ENCODE data around the gene RBM10. TPM values are rescaled to one million over a fixed set of nuclear protein-coding genes. Genes with fewer than 3 reads are reported as not detected.

Gene RBM10
- polyA plus RNA-seq, 3 donors, result 46.4 to 67.0 (median 58.7) TPM

DNA sequence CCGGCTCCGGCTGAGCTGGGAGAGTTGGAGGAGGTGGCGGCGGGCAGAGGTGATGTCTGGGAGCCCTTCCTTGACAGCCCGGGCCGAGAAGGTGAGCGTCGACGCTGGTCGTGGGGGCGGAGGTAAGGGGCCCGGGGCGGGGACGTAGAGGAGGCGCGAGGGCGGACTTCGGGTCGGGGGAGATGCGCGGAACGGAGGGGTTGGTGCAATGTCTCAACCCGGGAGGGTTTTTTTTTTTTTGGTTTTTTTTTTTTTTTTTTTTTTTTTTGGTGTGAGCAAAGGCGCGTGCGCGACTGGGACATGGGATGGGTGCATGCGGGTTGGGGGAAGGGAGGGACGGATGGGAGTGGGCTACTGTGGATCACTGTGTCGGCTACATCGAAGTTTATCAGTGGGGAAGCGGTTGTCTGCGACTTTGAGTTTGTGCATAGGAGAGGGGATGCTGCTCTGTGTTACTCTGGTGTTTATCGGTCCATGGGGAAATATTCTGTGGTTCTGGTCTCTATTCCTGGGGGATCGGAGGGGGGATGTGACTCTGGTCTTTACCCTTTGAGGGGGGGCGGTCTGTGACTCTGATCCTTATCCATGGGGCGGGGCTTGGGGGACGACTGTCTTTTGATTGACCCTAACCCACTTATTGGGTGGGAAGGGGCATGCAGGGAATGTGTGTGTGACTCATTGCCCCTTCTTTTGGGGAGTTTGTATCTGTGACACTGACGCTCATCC, 537 bp downstream of the RBM10 start:
- DNase-seq (ENCODE audit: extremely low read depth in 1 of 11, low read depth in 9 of 11, low spot score in 4 of 11), result peak in 3 of 11 donors; percentile 2 to 7 (median 5)

- no peak for DNase-seq (ENCODE audit: extremely low read depth in 1 of 11, low read depth in 9 of 11, low spot score in 4 of 11)
Measured at GRCh38 chrX:47146121-47146935, 1.3 kb downstream of the RBM10 start.

DNA sequence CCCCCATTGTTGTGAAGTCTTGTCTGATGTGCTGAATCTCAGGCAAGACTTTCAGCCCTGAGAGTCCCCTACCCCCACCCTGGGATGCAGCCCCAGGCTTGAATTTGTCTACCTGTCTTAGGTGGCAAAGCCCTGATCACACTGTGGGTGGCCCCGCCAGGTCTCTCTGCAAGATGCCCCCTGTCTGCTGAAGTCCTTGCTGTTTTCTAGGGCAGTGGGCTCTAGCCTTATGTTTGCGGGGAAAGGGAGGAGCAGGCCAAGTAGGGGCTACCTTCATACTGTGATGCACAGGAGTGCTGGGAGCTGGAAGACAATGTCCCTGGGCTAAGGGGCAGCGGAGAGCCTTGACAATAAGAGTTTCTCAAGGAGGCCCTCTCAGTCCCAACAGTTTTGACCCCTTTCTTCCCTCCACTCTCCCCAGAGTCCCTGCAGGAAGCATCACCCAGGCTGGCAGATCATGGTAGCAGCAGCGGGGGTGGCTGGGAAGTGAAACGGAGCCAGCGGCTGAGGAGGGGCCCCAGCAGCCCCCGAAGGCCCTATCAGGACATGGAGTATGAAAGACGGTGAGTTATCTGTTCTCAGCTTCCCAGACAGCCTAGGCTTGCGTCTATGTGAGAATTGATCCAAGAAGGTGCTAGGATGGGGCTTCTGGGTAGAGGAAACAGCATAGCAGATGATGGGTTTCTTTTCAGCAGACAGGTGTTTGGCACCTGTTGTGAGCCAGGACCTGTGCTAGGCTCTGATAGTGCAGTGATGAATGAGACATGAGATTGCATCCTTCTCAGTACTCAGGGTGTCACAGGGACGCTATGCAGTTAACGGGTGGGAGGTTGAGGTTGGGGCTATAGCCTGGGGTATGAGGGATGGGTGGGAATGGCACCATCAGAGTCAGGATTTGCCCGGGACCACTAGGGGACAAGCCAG, 2.2 kb downstream of the RBM10 start:
- no peak for DNase-seq (ENCODE audit: extremely low read depth in 1 of 11, low read depth in 9 of 11, low spot score in 4 of 11)

DNA sequence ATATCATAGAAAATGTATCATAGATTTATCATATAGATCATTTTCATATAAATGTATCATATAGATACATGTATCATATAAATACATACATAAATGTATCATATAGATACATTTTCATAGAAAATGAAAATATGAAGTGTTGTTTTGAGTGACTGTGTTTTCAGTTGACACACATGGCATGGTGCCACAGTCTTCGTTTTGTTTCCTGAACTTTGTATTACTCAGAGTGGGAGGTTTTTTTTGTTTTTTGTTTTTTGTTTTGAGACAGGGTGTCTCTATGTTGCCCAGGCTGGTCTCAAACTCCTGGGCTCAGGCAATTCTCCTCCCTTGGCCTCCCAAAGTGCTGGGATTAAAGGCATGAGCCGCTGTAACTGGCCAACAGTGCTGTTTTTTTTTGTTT, 3.9 kb downstream of the RBM10 start:
- DNase-seq (ENCODE audit: extremely low read depth in 1 of 11, low read depth in 9 of 11, low spot score in 4 of 11), result no peak

DNA sequence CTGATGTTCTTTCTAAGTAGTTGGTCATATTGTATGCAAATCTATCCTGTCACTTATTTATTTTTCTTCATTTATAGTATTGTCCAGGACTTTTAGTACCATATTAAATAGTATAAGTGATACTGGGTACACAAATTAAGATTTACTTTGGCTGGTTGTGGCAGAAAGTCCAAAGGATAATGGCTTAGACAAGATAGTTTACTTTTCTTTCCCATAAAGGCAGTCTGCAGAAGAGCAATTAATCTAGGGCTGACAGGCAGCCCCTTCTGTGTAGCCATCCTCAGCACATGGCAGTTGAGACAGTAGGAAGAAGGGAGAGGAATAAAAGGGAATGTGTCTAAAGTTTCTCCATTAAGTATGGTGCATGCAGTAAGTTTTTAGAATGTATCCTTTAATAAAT, 6.4 kb downstream of the RBM10 start:
- no peak for DNase-seq (ENCODE audit: extremely low read depth in 1 of 11, low read depth in 9 of 11, low spot score in 4 of 11)

DNA sequence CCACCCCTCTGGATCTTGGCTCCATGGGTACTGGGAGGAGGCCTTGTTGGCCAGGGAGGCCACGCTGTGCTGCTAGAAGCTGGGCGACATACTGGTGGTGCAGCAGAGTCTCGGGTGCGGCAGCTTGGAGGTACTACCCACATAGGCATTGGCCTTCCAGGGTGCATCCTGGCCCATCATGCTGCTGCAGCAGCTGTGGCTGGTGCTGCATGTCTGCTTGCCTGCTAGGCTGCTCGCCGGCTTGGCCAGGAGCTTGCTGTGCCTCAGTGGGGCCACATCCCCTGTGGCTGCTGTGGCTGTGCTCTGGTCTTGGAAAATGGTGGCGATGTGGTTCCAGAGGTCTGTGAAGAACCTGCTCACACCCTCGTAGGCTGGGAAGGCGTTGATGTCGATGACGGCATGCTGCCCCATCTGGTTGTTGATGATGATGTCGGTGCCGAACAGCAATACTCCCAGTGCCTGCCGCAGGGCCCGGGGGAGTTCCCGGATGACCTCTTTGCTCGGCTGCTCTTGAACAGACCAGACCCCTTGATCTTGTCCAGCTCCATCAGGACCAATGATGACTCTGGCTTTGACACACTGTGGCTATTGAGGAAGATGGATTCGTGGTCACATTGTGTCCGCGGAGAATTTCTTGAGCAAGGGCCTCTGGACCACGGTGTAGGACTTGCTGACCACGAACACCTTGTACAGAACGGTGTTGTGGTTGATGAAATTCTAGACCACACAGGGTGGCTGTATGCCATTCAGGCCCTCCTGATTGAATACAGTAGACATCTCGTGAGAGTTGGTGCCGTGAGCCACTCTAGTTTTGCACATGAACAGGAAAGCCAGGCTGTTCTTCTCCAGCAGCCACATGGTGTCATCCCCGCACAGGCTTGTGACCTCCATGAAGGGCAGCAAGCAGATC, 11.8 kb downstream of the RBM10 start:
- DNase-seq (ENCODE audit: extremely low read depth in 1 of 11, low read depth in 9 of 11, low spot score in 4 of 11), result no peak

DNA sequence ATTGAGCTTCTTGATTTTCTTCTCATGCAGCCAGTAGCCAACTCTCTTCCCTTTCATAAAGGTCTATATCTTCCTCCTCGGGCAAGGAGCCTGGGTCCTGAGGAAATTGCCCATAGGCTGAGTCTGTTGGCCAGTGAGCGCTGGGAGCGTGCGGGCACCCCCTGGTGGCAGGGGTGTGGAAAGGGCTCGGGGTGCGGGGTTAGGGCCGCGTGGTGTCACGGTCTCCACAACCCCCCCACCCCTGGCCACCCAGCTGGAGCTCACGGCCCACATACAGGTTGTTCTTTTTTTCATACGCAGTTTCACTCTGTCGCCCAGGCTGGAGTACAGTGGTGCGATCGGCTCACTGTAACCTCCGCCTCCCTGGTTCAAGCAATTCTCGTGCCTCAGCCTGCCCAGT, 13.1 kb downstream of the RBM10 start:
- no peak for DNase-seq (ENCODE audit: extremely low read depth in 1 of 11, low read depth in 9 of 11, low spot score in 4 of 11)

DNA sequence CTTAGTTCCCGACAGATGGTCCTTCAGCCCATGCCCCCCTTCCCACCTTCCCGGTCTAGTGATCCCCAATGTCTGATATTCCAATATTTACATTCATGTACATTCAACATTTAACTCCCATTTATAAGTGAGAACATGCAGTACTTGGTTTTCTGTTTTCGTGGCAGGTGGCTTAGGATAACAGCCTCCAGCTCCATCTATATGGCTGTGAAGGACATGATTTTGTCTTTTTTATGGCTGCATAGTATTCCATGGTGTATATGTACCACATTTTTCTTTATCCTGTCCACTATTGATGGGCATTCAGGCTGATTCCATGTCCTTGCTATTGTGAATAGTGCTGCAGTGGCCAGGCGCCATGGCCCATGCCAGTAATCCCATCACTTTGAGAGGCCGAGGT, 13.8 kb downstream of the RBM10 start:
- no peak for DNase-seq (ENCODE audit: extremely low read depth in 1 of 11, low read depth in 9 of 11, low spot score in 4 of 11)

- no peak for DNase-seq (ENCODE audit: extremely low read depth in 1 of 11, low read depth in 9 of 11, low spot score in 4 of 11)
Measured at GRCh38 chrX:47160781-47161180, 15.8 kb downstream of the RBM10 start.

DNA sequence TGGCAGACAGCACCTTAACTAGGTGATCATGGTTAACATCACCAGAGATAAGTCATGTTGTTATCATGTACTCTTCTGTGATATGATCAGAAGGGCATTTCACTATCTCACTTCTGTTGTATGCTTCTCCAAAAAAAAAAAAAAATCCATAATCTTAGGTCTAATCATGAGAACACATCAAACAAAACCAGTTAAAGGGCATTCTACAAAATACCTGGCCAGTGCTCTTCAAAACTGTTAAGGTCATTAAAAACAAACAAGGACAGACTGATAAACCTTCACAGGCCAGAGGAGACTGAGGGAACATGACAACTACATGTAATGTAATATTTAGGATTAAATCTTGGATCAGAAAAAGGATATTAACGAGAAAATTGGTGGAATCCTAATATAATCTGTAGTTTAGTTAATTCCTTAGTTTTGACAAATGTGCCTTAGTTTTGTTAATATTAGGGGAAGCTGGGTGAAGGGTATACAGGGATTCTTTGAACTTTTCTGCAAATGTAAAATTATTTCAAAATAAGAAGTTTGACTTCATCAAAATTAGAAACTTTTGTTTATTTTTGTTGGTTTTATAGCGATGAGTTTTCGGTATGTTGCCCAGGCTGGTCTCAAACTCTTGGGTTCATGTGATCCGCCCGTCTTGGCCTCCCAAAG, 18.0 kb downstream of the RBM10 start:
- no peak for DNase-seq (ENCODE audit: extremely low read depth in 1 of 11, low read depth in 9 of 11, low spot score in 4 of 11)

DNA sequence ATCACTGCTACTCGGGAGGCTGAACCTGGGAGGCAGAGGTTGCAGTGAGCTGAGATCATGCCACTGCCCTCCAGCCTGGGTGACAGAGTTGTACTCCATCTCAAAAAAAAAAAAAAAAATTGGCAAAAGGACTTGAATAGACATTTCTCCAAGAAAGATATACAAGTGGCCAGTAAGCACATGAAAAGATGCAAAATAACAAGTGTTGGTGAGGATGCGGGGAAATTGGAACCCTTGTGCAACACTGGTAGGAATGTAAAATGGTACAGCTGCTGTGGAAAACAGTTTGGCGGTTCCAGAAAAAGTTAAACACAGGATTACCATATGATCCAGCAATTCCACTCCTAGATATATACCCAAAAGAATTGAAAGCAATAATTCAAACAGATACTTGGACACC, 19.4 kb downstream of the RBM10 start:
- no peak for DNase-seq (ENCODE audit: extremely low read depth in 1 of 11, low read depth in 9 of 11, low spot score in 4 of 11)

DNA sequence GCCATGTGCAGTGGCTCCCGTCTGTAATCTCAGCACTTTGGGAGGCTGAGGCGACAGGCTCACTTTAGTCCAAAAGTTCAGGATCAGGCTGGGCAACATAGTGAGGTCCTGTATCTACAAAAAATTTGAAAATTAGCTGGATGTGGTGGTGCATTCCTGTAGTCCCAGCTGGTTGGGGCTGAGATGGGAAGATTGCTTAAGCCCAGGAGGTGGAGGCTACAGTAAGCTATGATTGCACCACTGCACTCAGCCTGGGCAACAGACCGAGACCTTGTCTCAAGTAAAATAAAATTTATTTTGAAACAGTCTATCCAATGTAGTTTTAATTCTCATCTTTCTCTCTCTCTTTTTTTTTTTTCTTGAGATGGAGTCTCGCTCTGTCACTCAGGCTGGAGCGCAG, 21.1 kb downstream of the RBM10 start:
- no peak for DNase-seq (ENCODE audit: extremely low read depth in 1 of 11, low read depth in 9 of 11, low spot score in 4 of 11)

- no peak for DNase-seq (ENCODE audit: extremely low read depth in 1 of 11, low read depth in 9 of 11, low spot score in 4 of 11)
Measured at GRCh38 chrX:47168495-47169073, 23.6 kb downstream of the RBM10 start.

- DNase-seq (ENCODE audit: extremely low read depth in 1 of 11, low read depth in 9 of 11, low spot score in 4 of 11), result no peak
Measured at GRCh38 chrX:47169273-47169672, 24.3 kb downstream of the RBM10 start.

DNA sequence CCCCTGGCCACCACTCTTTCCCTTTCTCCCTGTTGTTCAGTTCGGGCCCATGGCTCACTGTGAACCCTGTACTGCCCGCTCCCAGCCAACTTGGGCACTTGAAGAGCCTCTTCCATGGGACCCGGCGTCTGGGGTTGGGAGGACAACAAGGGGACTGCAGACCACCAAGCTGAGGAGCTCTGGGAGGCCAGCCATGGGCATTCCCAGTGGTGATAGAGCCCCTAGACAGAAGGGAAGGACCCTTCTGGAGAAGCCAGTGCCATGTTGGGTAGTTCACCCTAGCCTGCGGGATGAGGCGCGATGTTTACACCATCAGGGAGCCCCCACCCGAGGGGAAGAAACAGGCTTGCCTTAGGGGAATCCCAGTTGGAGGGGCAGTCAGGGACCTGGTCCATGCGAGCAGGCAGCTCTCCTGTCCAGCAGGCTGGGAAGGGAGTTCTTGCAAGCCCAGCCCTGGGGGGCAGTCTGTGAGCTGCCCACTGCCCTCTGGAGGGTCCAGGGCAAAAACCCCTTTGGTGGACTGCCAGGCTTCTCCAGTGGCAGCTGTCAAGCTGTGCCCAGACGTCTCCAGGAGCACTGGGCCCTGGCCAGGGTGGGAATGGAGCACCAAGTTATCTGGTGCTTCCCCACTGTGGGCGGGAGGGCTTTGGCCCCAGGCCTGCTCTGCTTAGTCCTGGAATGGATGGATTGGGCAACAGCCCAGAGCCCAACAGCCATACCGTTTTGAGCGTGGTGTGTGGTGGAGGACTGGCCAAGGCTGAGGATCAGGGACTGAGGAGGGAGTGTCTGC, 24.9 kb downstream of the RBM10 start:
- no peak for DNase-seq (ENCODE audit: extremely low read depth in 1 of 11, low read depth in 9 of 11, low spot score in 4 of 11)

DNA sequence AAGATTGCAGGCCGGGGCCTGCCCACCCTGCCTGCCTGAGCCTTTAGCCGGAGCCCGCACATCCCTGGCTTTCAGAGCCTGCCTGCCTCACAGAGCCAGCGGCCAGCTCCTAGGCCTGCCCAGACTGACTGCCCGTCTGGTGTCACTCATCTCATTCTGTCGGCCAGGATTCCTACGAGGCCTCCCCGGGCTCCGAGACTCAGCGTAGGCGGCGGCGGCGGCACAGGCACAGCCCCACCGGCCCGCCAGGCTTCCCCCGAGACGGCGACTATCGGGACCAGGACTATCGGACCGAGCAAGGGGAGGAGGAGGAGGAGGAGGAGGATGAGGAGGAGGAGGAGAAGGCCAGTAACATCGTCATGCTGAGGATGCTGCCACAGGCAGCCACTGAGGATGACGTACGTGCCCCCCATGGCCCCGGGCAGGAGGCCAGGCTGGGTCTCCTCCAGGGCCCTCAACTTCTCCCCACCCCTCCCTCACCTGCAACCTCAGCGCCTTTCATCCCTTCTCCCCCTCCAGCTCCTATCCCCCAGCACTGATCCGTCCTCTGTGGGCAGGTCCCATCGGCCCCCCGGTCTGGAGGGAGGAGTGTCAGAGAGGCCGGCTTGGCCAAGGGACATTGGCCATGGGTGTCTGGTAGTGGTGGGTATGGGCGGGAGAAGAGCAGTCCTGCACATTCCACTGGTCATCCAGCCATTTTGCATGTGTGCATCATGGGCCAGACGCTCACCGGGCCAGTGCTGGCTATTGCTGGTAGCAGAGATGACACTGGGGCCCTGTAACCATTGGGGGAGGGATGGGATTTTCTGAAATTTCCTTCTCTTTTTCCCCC, 26.1 kb downstream of the RBM10 start:
- no peak for DNase-seq (ENCODE audit: extremely low read depth in 1 of 11, low read depth in 9 of 11, low spot score in 4 of 11)

All from renal cortex interstitium (tissue), 11 donors.